NCI-H1436 treated with DMSO at 0.1 percent for 48 hours (cell line): ENCODE measurements around the gene KRTAP4-1.
"Not testable (repeated sequence)": the region's sequence is repeated elsewhere in the genome, so short reads cannot be mapped to it uniquely, and the experiment has no call there.

ENCODE experiments used
- DNase-seq: peaks from one replicate; lab custom pipeline; 2025; lab: John Stamatoyannopoulos, UW

KRTAP4-1 gene

GRCh38 chr17:41184480-41184961 is at the start of gene KRTAP4-1:
KRTAP4-1 (minus strand) TSS chr17:41184911; CDS start chr17:41184854, 57 bp downstream.
- no peak for DNase-seq

- not testable (repeated sequence) for DNase-seq
Measured at GRCh38 chr17:41232399-41233105, 47.8 kb upstream of the KRTAP4-1 start, which contains the start of gene KRTAP9-3. KRTAP9-3 (plus strand) TSS chr17:41232449; CDS start chr17:41232502, 53 bp downstream.

DNA sequence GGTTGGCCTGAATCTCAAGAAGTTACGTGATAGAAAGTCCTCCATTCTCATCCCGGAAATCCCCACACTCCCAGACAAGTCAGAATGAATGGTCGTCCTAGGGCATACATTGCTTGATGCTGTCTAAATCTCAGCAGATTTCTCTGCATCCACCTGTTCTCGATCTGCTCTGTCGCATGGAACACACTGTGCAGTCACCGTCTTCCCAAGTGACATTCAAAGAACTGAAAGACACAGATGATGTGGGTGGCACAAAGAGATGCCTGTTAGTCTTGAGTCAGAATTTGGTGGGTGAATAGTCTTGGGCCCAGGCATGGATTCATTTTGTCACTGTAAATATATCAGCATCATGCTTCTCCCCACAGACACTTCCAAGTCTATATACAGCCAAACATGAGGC is 47.0 kb upstream of the KRTAP4-1 start:
- DNase-seq, result no peak

- no peak for DNase-seq
Measured at GRCh38 chr17:41230094-41230493, 45.4 kb upstream of the KRTAP4-1 start.

GRCh38 chr17:41226598-41227095 is 41.9 kb upstream of the KRTAP4-1 start, which contains the start of gene KRTAP9-2:
KRTAP9-2 (plus strand) TSS chr17:41226648; CDS start chr17:41226655, 7 bp downstream.
- DNase-seq, result not testable (repeated sequence)

DNA sequence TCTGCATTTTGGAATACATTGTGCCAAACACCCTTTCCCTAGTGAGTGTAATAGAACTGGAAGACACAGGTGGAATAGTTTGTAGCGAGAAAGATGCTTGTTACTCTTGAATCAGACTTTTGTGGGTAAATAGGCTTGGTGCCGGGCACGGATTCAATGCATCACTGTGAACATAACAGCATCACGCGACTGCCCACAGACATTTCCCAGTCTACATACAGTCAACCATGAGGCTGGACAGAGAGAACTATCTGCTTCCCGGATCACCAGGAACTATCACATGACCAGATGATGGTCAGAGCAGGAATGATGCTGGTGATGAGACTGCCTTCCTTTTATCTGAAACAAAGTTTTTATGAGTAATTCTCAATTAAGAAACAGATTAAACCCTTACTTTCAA is 41.3 kb upstream of the KRTAP4-1 start:
- DNase-seq, result no peak

DNA sequence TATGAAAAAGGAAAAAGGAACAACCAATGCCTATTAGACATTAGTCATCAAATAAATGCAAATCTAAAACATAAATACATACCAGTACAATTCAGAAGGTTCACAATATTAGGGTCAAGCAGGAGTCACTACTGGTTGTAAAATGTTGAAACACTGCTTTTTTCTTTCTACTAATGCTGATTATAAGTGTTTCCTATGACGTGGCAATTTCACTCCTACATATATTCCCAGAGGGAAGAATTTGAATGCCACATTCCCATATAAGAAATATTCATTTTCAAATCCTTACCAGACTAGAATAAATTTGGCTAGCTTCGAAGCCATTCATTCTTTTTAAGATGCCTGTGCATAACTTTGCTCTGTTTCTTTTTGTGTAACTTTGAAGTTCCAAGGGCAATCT is 39.1 kb upstream of the KRTAP4-1 start:
- DNase-seq, result no peak

GRCh38 chr17:41215681-41216080 is 31.0 kb upstream of the KRTAP4-1 start:
- no peak for DNase-seq

DNA sequence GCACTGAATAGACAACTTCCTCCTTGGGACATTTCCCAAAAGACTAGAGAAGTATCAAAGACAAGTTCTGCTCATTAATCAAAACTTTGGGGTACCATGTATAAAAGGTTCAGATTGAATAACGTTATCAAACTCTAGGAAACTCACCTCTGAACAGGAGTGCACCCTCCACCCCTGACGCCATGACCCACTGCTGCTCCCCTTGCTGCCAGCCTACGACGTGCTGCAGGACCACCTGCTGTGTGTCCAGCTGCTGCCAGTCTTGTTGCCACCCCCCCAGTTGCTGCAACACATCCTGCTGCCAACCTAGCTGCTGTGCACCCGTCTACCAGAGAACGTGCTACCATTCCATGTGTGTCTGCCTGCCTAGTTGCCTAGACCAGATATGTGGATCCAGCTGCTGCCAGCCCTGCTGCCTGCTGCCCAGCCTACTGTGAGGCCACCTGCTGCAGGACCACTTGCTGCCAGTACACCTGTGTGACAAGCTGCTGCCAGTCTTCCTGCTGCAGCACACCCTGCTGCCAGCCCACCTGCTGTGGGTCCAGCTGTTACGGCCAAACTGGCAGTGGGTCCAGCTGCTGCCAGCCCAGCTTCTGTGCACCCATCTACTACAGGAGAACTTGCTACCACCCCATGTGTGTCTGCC is 27.9 kb upstream of the KRTAP4-1 start:
- DNase-seq, result no peak

DNA sequence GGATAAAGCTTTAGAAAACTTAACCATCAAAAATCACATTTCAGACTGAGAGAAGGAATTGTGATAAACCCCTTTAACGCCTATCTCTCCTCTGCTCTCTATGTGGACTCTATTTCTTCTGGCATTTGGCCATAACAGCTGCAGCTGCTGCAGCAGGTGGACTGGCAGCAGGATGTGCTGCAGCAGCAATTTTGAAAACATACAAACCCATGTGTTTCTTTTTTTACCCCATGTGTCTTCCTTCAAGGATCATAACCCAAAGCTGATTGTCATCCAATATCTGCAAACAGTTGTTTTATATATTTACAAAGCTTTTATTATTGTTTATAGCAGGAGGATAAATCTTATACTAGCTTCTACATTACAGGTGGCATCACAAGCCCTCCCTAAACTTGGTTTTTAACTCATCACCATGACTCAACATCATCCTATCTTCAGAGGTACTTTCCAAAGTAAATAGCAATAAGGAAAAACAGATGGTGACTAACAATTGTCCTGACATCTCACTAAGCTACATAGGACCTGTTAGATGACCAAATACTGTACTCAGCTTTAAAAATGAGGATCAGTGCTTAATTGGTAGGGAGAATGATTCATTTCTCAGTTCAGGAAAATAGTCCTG is 27.2 kb upstream of the KRTAP4-1 start:
- no peak for DNase-seq

DNA sequence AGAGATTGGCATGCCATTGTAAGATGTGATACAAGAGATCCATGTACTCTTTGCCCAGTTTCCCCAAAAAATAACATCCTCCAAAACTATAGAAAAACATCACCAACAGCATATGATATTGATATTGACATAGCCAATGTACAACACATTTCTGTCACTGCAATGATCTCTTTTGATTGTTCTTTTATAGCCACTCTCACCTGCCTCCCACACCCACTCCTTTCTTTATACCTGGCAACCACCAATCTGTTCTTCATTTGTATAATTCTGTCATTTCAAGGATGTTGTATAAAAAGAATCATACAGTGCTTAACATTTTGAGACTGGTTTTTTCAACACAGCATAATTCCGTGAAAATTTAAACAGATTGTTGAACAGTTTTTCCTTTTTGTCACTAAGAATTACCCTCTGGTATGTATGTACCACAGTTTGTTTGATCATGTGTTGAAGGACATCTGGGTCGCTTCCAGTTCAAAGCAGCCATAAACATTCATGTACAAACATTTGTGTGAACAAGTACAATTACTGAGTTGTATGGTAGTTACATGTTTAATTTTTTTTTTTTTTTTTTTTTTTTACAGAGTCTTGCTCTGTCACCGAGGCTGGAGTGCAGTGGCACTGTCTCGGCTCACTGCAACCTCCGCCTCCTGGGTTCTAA is 14.8 kb upstream of the KRTAP4-1 start:
- no peak for DNase-seq

DNA sequence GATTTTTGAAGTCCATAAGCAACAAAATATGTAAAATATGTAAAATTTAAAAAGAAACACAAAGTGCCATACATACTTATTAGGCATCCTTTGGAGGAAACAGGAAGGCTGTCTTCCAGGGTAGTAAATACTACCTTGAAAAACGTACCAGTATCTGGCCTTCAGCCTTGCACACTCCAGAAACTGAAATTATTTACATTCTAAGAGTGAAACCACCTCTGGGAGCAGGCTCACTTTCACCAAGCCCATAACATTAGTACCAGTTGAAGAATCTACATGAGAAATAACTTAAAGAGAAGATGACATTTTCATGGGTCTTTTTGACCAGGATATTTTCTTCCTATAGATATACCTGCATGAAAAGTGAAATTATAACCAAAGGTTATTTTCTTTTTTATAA is 11.4 kb upstream of the KRTAP4-1 start:
- DNase-seq, result no peak

- no peak for DNase-seq
Measured at GRCh38 chr17:41190328-41190727, 5.6 kb upstream of the KRTAP4-1 start.

- not testable (repeated sequence) for DNase-seq
Measured at GRCh38 chr17:41189837-41190318, 5.2 kb upstream of the KRTAP4-1 start, which contains the start of gene KRTAP9-1. KRTAP9-1 (plus strand) TSS chr17:41189887; CDS start chr17:41189887, 0 bp downstream.

GRCh38 chr17:41186872-41187271 is 2.2 kb upstream of the KRTAP4-1 start:
- DNase-seq, result no peak

DNA sequence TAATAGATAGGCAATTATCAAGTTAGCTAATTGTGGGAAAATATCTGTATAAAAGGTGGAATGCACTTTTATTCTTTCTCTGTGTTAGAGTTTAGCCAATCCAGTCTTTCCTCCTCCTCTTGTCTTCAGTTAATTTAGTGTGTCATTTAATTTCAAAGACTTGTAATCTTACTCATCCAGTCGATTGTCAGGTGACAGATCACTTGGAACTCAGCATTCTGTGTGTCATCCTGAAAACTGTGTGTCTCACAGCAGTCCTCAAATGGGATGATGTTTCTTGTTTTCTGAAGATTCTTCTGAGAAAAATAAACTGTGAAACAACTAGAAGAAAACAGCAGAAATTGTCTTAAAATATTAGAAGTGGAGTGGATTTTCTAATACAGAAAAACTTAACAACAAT is 290 bp upstream of the KRTAP4-1 start:
- no peak for DNase-seq

GRCh38 chr17:41178843-41179616 is 5.7 kb downstream of the KRTAP4-1 start:
- DNase-seq, result no peak

- no peak for DNase-seq
Measured at GRCh38 chr17:41178341-41178740, 6.4 kb downstream of the KRTAP4-1 start.

- no peak for DNase-seq
Measured at GRCh38 chr17:41177727-41178271, 6.9 kb downstream of the KRTAP4-1 start, which contains the start of gene KRTAP4-2. KRTAP4-2 (minus strand) TSS chr17:41178221; CDS start chr17:41178164, 57 bp downstream.

GRCh38 chr17:41176744-41177387 is 7.8 kb downstream of the KRTAP4-1 start:
- DNase-seq, result no peak
